Erythroblast (primary cell): ENCODE results near the gene F8A1.
A peak's percentile ranks its signal among the peaks of the same experiment; 100 is the strongest.
"Not testable (repeated sequence)": the region's sequence is repeated elsewhere in the genome, so short reads cannot be mapped to it uniquely, and the experiment has no call there.

ENCODE experiments used
- DNase-seq, 2 experiments: peaks; one replicate each; lab custom pipeline; 2025; lab: John Stamatoyannopoulos, UW
- GATA1 ChIP-seq: IDR thresholded peaks from 2 replicates; pipeline ENCODE4 v1.6.1; 2011; ENCODE audit warnings: low read depth, mild to moderate bottlenecking, control low read depth, low read length, moderate library complexity
- POLR2A ChIP-seq: IDR thresholded peaks from 2 replicates; pipeline ENCODE4 v1.6.1; 2011; ENCODE audit warnings: mild to moderate bottlenecking, low read length

F8A1 gene

DNA sequence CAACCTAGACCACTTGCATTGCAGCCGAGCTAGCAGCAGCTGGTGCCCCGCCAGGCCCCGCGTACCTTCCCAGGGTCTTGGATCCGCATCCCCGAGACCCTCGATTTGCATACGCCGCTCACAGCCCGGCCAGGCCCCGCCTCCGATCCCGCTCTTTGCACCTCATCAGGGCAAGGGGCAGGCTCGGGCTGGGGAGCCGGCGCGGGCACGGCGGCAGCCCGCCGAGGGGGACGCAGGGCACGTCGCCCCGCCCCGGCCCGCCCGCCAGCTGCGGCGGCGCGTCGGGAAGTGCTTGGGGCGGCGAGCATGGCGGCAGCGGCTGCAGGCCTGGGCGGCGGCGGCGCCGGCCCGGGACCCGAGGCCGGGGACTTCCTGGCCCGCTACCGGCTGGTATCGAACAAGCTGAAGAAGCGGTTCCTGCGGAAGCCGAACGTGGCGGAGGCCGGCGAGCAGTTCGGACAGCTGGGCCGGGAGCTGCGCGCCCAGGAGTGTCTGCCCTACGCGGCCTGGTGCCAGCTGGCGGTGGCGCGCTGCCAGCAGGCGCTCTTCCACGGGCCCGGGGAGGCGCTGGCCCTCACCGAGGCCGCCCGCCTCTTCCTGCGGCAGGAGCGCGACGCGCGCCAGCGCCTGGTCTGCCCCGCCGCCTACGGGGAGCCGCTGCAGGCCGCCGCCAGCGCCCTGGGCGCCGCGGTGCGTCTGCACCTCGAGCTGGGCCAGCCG lies at the start of gene F8A1:
Gene F8A1 (plus strand): TSS at position 287 of the 720 bp plus-strand sequence. CDS start 20 bp downstream, at position 307.
- DNase-seq: not testable (repeated sequence)

DNA sequence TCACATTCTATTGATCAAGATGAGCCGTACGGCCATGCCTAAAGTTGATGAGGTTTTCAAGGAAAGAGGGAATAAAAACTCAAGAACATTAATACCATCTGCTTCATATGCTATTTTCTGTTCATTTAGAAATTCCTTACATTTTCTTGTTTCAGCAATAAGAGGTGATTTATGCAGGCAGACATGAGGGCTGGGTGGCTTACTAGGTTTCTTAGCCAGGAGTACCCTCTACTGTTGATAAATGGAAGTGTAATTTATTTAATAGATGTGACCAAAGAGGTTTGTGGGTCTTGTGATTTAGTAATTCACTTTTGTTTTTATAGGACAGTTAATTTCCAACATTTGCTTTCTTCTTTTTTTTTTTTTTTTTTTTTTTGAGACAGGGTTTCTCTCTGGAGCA lies 45.3 kb upstream of the F8A1 start:
- no peak for TF ChIP-seq GATA1
- no peak for TF ChIP-seq POLR2A
- peak; percentile 72 to 78 for DNase-seq

DNA sequence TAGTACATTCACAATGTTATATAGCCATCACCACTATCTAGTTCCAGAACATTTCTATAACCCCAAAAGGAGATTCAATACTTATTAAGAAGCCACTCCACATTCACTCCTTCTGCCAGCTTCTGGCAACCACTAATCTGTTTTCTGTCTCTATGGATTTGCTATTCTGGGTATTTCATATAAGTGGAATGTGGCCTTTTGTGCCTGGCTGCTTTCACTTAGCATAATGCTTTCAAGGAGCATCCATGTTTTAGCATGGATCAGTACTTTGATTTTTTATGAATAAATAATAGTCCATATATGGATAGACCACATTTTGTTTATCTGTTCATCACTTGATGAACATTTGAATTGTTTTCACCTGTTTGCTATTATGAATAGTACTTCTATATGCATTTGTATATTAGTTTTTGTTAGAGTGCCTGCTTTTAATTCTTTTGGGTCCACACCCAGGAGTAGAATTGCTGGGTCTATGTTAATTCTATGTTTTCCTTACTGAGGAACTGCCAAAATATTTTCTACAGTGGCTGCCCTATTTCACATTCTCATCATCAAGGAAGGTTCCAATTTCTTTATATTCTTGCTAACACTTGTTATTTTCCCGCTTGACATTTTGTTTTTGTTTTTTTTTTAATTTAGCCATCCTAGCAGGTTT lies 35.1 kb upstream of the F8A1 start:
- TF ChIP-seq POLR2A (no peak), GATA1 (no peak)
- no peak for DNase-seq

DNA sequence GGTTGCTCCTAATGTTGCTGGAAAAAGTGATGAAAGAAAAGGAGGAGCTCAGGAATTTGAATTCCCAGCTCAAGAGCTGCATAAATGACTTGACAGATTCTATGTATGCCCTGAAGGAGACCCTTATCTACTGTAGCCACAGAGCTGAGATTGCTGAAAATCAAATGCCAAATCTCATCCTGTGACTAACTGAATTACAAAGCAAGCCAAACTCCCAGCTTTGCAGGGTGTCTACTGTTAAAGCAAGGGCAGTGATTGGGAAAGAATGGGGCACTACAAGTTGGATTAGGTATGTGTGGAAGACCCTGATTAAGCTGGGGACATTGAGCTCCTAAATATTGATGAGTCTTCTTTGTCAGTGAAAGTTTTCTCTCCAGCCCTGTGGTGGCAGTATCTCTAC lies 30.9 kb upstream of the F8A1 start:
- TF ChIP-seq GATA1: no peak
- no peak for TF ChIP-seq POLR2A
- DNase-seq: peak in 1 of 2 experiments; percentile 8

DNA sequence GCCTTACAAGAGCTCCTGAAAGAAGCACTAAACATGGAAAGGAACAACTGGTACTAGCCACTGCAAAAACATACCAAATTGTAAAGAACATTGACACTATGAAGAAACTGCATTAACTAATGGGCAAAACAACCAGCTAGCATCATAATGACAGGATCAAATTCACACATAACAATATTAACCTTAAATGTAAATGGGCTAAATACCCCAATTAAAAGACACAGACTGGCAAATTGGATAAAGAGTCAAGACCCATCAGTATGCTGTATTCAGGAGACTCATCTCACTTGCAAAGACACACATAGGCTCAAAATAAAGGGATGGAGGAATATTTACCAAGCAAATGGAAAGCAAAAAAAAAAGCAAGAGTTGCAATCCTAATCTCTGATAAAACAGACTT lies 17.6 kb upstream of the F8A1 start:
- not testable (repeated sequence) for DNase-seq

DNA sequence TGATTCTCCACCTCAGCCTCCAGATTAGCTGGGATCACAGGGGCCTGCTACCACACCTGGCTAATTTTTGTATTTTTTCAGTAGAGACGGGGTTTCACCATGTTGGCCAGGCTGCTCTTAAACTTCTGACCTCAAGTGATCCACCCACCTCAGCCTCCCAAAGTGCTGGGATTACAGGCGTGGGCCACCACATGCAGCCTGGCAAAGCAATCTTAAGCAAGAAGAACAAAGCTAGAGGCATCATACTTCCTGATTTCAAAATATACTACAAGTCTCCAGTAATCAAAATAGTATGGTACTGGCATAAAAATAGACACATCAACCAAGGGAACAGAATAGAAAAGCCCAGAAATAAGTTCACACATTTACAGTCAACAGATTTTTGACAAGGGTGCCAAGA lies 12.8 kb upstream of the F8A1 start:
- TF ChIP-seq POLR2A (no peak), GATA1 (no peak)
- no peak for DNase-seq

DNA sequence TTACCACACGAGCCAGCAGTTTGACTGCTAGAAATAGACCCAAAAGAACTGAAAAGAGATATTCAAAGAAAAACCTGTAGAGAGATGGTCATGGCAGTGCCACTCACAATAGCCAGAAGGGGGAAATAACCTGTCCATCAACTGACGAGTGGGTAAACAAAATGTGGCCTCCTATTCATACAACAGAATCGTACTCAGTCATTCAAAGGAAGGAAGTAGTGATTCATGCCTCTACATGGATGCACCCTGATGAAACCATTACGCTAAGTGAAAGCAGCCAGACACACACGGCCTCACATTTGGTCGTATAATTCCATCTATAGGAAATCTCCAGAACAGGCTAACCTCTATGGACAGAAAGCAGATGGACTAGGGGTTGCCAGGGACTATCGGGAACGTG lies 2.1 kb upstream of the F8A1 start:
- not testable (repeated sequence) for DNase-seq

DNA sequence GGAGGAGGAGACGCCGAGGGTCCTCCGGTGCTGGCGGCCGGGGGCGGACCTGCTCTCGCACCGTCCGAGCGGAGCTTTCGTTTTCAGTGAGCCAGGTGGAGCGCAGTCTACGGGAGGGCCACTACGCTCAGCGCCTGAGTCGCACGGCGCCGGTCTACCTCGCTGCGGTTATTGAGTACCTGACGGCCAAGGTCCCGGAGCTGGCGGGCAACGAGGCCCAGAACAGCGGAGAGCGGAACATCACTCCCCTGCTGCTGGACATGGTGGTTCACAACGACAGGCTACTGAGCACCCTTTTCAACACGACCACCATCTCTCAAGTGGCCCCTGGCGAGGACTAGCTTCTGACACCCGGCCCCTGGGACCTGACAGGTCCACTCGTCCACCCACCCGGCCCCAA lies 1.1 kb upstream of the F8A1 start:
- DNase-seq: not testable (repeated sequence)

DNA sequence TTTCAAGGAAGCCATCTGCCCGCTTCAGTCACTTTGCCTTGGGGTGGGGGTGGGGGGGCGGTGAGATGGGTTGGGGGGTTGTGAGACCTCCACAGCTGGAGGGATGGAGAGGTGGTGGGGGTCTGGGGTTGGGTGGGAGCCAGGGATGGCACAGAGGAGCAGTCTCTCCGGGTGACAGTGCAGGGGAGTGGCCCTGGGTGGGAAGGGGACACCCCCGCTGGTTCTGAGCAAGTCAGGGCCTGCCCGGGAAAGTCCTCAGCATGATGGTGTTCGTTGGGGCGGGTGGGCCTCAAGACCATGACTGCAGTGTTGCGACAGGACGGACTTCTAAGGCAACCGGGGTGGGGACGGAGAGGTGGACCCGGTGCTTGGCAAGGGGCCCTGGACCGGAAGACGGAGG lies 606 bp upstream of the F8A1 start:
- DNase-seq: not testable (repeated sequence)

DNA sequence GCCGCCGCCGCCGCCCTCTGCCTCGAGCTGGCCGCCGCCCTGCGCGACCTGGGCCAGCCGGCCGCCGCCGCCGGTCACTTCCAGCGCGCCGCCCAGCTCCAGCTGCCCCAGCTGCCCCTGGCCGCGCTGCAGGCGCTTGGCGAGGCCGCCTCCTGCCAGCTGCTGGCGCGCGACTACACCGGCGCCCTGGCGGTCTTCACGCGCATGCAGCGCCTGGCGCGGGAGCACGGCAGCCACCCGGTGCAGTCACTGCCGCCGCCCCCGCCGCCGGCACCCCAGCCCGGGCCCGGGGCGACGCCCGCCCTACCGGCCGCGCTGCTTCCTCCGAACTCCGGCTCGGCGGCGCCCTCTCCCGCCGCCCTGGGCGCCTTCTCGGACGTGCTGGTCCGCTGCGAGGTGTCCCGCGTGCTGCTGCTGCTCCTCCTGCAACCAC lies 650 bp downstream of the F8A1 start:
- DNase-seq: not testable (repeated sequence)

DNA sequence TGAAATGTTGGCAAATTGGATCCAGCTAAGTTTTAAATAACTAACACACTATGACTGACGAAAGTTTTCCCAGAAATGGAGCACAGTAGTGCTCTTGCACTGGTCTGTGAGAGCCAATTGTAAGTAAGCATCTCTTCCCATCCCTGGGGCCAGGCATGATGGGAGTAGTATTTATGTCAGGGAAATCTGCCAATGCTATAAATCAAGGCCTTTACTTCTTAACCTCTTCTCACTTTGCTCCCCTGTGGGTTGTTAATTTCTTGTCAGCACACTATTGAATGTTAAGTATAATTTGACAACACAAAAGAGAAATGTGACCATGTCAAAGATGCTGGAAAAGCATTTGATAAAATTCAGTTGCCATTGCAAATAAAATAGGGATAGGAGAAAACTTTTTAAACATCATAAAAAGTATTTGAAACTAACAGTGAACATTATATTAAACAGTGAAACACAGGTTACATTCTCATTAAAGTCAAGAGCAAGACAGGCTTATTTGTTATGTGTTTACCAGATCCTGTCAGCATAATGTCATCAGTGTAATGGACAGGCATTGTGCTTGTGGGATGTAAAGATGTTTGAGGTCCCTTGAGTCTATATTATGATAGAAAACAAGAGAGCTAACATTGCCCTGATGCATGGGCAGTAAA lies 5.0 kb downstream of the F8A1 start:
- no peak for DNase-seq
- no peak for TF ChIP-seq GATA1

DNA sequence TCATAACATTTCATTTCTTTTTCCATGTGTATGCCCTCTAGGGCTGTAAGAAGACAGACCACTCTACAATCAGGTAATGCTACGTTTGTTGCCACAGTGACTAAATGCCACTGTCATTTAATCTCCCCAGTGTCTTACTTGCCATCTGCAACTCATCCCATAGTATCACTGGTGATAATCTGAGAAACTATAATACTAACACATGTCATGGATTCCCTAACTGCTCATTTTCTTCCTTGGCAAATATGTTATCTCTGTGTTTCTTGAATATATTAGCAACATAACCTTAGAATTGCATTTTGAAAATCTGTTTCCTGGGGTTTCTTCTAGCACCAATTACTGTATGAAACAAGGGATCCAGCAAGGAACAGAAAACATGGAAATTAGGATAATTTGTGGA lies 6.1 kb downstream of the F8A1 start:
- DNase-seq: no peak

DNA sequence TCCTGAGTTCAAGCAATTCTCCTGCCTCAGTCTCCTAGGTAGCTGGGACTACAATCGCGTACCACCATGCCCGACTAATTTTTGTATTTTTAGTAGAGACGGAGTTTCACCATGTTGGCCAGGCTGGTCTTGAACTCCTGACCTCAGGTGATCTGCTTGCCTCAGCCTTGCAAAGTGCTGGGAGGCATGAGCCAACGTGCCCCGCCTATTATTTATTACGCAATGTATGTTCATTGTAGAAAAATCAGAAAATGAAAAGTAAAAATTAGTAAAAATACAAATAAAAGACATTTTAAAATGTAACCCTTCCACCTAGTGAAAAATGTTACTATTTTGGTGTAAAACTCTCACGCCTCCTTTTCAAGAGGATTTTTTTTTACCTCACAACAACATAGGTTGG lies 14.2 kb downstream of the F8A1 start:
- no peak for DNase-seq
- TF ChIP-seq GATA1 (no peak), POLR2A (no peak)

More for the DNA sequence above, 6.1 kb downstream of the F8A1 start:
- TF ChIP-seq POLR2A: no peak
- no peak for TF ChIP-seq GATA1

DNA sequence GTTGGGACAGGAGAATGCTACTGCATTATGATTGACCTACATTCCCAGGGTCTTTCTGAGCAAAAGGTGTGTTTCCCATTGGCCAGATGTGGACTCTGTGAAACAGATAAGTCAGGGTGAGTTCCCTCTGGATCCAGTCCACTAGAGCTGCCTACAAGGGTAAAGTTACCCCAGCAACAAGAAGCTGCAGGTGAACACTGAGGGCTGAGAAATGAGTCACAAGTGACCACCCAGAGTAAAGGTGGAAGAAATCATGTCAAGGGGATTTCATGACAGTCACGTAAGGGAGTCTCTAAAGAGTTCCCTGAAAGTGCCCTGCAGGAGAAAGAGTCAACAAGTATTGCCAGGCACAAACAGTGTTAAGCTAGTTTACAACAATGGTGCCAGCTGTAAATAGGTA lies 16.3 kb downstream of the F8A1 start:
- TF ChIP-seq GATA1 (no peak), POLR2A (no peak)
- DNase-seq: no peak

DNA sequence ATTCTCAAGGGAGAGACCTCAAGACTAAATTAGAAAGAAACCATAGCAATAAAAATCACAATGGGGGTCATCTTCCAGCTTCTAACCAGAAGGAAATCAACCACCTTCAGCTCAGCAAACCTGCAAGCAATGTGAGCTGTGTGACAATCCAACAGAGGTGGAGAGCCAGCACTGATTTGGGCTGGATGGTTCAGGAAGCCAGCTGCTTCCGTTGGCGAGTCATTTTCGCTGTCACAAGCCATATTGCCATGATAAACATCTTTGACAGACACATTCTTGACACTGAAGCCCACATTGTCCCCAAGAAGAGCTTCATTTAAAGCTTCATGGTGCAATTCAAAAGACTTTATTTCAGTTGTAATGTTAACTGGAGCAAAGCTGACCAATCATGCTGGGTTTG lies 22.7 kb downstream of the F8A1 start:
- TF ChIP-seq POLR2A (no peak), GATA1 (no peak)
- no peak for DNase-seq

DNA sequence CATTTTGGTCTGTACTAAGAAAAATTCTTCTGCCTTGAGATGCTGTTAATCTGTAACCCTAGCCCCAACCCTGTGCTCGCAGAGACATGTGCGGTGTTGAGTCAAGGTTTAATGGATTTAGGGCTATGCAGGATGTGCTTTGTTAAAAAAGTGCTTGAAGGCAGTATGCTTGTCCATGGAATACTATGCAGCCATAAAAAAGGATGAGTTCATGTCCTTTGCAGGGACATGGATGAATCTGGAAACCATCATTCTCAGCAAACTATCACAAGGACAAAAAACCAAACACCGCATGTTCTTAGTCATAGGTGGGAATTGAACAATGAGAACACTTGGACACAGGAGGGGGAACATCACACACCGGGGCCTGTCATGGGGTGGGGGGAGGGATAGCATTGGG lies 23.9 kb downstream of the F8A1 start:
- not testable (repeated sequence) for DNase-seq

DNA sequence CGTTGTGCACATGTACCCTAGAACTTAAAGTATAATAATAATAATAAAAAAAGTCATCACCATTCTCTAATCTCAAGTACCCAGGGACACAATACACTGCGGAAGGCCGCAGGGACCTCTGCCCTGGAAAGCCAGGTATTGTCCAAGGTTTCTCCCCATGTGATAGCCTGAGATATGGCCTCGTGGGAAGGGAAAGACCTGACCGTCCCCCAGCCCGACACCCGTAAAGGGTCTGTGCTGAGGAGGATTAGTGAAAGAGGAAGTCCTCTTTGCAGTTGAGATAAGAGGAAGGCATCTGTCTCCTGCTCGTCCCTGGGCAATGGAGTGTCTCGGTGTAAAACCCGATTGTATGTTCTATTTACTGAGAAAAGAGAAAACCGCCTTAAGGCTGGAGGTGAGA lies 24.4 kb downstream of the F8A1 start:
- not testable (repeated sequence) for DNase-seq
